Activated CD4-positive, alpha-beta memory T cell treated with anti-CD3 and anti-CD28 coated beads for 36 hours (primary cell): Measurements from ENCODE around the gene FAM234B. TPM values are rescaled to one million over a fixed set of nuclear protein-coding genes. Genes with fewer than 3 reads are reported as not detected.
"Not testable (repeated sequence)": the region's sequence is repeated elsewhere in the genome, so short reads cannot be mapped to it uniquely, and the experiment has no call there.

Source experiments
- CTCF ChIA-PET: fragments of 350-600 bp; sonication (Branson Sonifier 250); formaldehyde crosslinking; loops from one replicate; lab custom pipeline; 2021; ENCODE audit warnings: antibody characterized with exemption, inconsistent platforms; lab: Charles Lee
- POLR2A ChIA-PET: fragments of 350-600 bp; sonication (Branson Sonifier 250); formaldehyde crosslinking; loops from one replicate; lab custom pipeline; 2021; ENCODE audit warnings: antibody characterized with exemption; lab: Charles Lee
- DNase-seq: peaks from one replicate; pipeline ENCODE4 v3.0.0-alpha.2; 2020
- H3K27ac Mint-ChIP-seq: one replicate; pipeline ENCODE4 v1.8.0; 2021; ENCODE audit warnings: mixed read lengths
- H3K27me3 Mint-ChIP-seq: one replicate; pipeline ENCODE4 v1.8.0; 2021; ENCODE audit warnings: mixed read lengths
- H3K36me3 Mint-ChIP-seq: one replicate; pipeline ENCODE4 v1.8.0; 2021; ENCODE audit warnings: mixed read lengths
- H3K4me1 Mint-ChIP-seq: one replicate; pipeline ENCODE4 v1.8.0; 2021; ENCODE audit warnings: low read depth, mixed read lengths
- H3K4me3 Mint-ChIP-seq: one replicate; pipeline ENCODE4 v1.8.0; 2021; ENCODE audit warnings: mild to moderate bottlenecking, mixed read lengths
- H3K9me3 Mint-ChIP-seq: one replicate; pipeline ENCODE4 v1.8.0; 2021; ENCODE audit warnings: mixed read lengths
- intact Hi-C: fragments of 100-400 bp; cut with micrococcal nuclease; formaldehyde crosslinking; loops from one replicate; pipeline ENCODE4 v1.15.1; 2023
- total RNA-seq, 2 experiments: library from RNA; stranded (reverse); gene quantifications; one replicate each; pipeline ENCODE4 v1.2.3, GENCODE V29; 2021

Gene FAM234B
- total RNA-seq, 2 experiments from 2014 or later = 6.8 TPM

GRCh38 chr12:13082861-13083260 is 38.7 kb downstream of the FAM234B start:
- ChIA-PET CTCF (interaction anchor here (1.4 to 1.8 kb wide), 2 partner anchors 129 to 173 kb away, joined by 3 to 5 read pairs; no protein-coding TSS in a partner anchor), POLR2A (no interaction called here)
- no peaks in the 10 kb centered on the region for H3K9me3 Mint-ChIP-seq
- no peak overlapping the region for H3K4me3 Mint-ChIP-seq
- H3K36me3 Mint-ChIP-seq = peaks cover 15% of the 10 kb centered on the region
- no peak overlapping the region for H3K27ac Mint-ChIP-seq
- peaks cover 11% of the 10 kb centered on the region for H3K4me1 Mint-ChIP-seq
- intact Hi-C loops = no loop called here
- no peaks in the 10 kb centered on the region for H3K27me3 Mint-ChIP-seq
- DNase-seq = no peak

- Mint-ChIP-seq H3K4me1 (peaks cover 11% of the 10 kb centered on the region), H3K36me3 (peaks cover 11% of the 10 kb centered on the region)
- intact Hi-C loops, H3K27me3 Mint-ChIP-seq, POLR2A ChIA-PET, H3K4me3 Mint-ChIP-seq, DNase-seq, H3K9me3 Mint-ChIP-seq, H3K27ac Mint-ChIP-seq, CTCF ChIA-PET: not testable (repeated sequence)
Measured at GRCh38 chr12:13083638-13084037, 39.5 kb downstream of the FAM234B start.

GRCh38 chr12:13084898-13085640 is 40.9 kb downstream of the FAM234B start:
- Mint-ChIP-seq H3K4me1 (peaks cover 11% of the 10 kb centered on the region), H3K4me3 (no peak overlapping the region), H3K36me3 (peaks cover 8% of the 10 kb centered on the region), H3K27ac (no peak overlapping the region), H3K27me3 (no peaks in the 10 kb centered on the region), H3K9me3 (no peaks in the 10 kb centered on the region)
- POLR2A ChIA-PET = no interaction called here
- intact Hi-C loops = no loop called here
- DNase-seq = no peak
- CTCF ChIA-PET = interaction anchor here (0.9 to 1.7 kb wide), 3 partner anchors 127 to 169 kb away, joined by 3 to 4 read pairs (median 4); no protein-coding TSS in a partner anchor

- no peaks in the 10 kb centered on the region for H3K9me3 Mint-ChIP-seq
- ChIA-PET CTCF (interaction anchor here (0.9 to 1.1 kb wide), 2 partner anchors 11 to 149 kb away, joined by 3 read pairs; no protein-coding TSS in a partner anchor), POLR2A (no interaction called here)
- no peaks in the 10 kb centered on the region for H3K27me3 Mint-ChIP-seq
- H3K27ac Mint-ChIP-seq = no peak overlapping the region
- no peak overlapping the region for H3K4me3 Mint-ChIP-seq
- no peak for DNase-seq
- H3K4me1 Mint-ChIP-seq = peaks cover 11% of the 10 kb centered on the region
- H3K36me3 Mint-ChIP-seq = peaks cover 8% of the 10 kb centered on the region
- intact Hi-C loops = no loop called here
Measured at GRCh38 chr12:13085968-13086686, 41.9 kb downstream of the FAM234B start.

- intact Hi-C loops = no loop called here
- no peaks in the 10 kb centered on the region for H3K27me3 Mint-ChIP-seq
- H3K4me3 Mint-ChIP-seq = no peak overlapping the region
- no peak for DNase-seq
- H3K9me3 Mint-ChIP-seq = no peaks in the 10 kb centered on the region
- H3K4me1 Mint-ChIP-seq = peaks cover 11% of the 10 kb centered on the region
- no peak overlapping the region for H3K27ac Mint-ChIP-seq
- CTCF ChIA-PET = interaction anchor here (1.0 to 1.1 kb wide), 2 partner anchors 122 to 124 kb away, joined by 3 to 4 read pairs; no protein-coding TSS in a partner anchor
- peaks cover 8% of the 10 kb centered on the region for H3K36me3 Mint-ChIP-seq
- POLR2A ChIA-PET = no interaction called here
Measured at GRCh38 chr12:13087766-13088165, 43.6 kb downstream of the FAM234B start.

GRCh38 chr12:13088496-13088895 is 44.3 kb downstream of the FAM234B start:
- CTCF ChIA-PET = interaction anchor here (1.0 kb wide), 1 partner anchor 123 kb away, joined by 4 read pairs; no protein-coding TSS in a partner anchor
- peaks cover 8% of the 10 kb centered on the region for H3K36me3 Mint-ChIP-seq
- POLR2A ChIA-PET = no interaction called here
- no peak overlapping the region for H3K27ac Mint-ChIP-seq
- no peak overlapping the region for H3K4me3 Mint-ChIP-seq
- no peaks in the 10 kb centered on the region for H3K9me3 Mint-ChIP-seq
- H3K27me3 Mint-ChIP-seq = no peaks in the 10 kb centered on the region
- DNase-seq = no peak
- intact Hi-C loops = no loop called here
- H3K4me1 Mint-ChIP-seq = peaks cover 11% of the 10 kb centered on the region

- ChIA-PET POLR2A (interaction anchor here (1.2 kb wide), 1 partner anchor 9 kb away, joined by 3 read pairs; no protein-coding TSS in a partner anchor), CTCF (interaction anchor here (1.3 kb wide), 1 partner anchor 121 kb away, joined by 5 read pairs; no protein-coding TSS in a partner anchor)
- no peak for DNase-seq
- H3K36me3 Mint-ChIP-seq = no peaks in the 10 kb centered on the region
- H3K4me1 Mint-ChIP-seq = peaks cover 20% of the 10 kb centered on the region
- H3K9me3 Mint-ChIP-seq = no peaks in the 10 kb centered on the region
- H3K27ac Mint-ChIP-seq = no peak overlapping the region
- no peak overlapping the region for H3K4me3 Mint-ChIP-seq
- H3K27me3 Mint-ChIP-seq = no peaks in the 10 kb centered on the region
- intact Hi-C loops = no loop called here
Measured at GRCh38 chr12:13090054-13090453, 45.9 kb downstream of the FAM234B start.

- no peak overlapping the region for H3K27ac Mint-ChIP-seq
- H3K36me3 Mint-ChIP-seq = no peaks in the 10 kb centered on the region
- H3K4me1 Mint-ChIP-seq = peaks cover 13% of the 10 kb centered on the region
- ChIA-PET CTCF (no interaction called here), POLR2A (no interaction called here)
- H3K4me3 Mint-ChIP-seq = no peak overlapping the region
- DNase-seq = no peak
- no peaks in the 10 kb centered on the region for H3K27me3 Mint-ChIP-seq
- intact Hi-C loops = no loop called here
- no peaks in the 10 kb centered on the region for H3K9me3 Mint-ChIP-seq
Measured at GRCh38 chr12:13091832-13092231, 47.7 kb downstream of the FAM234B start.

GRCh38 chr12:13093191-13093847 is 49.1 kb downstream of the FAM234B start:
- no peak for DNase-seq
- Mint-ChIP-seq H3K4me3 (no peak overlapping the region), H3K36me3 (no peaks in the 10 kb centered on the region), H3K4me1 (peaks cover 19% of the 10 kb centered on the region), H3K27ac (no peak overlapping the region), H3K9me3 (no peaks in the 10 kb centered on the region), H3K27me3 (no peaks in the 10 kb centered on the region)
- POLR2A ChIA-PET = interaction anchor here (0.5 kb wide), 1 partner anchor 1054 kb away, joined by 3 read pairs; no protein-coding TSS in a partner anchor
- intact Hi-C loops = no loop called here
- CTCF ChIA-PET = interaction anchor here (1.0 to 3.8 kb wide), 3 partner anchors 108 to 163 kb away, joined by 3 to 35 read pairs (median 4); no protein-coding TSS in a partner anchor

- H3K27me3 Mint-ChIP-seq = no peaks in the 10 kb centered on the region
- no peaks in the 10 kb centered on the region for H3K9me3 Mint-ChIP-seq
- H3K36me3 Mint-ChIP-seq = no peaks in the 10 kb centered on the region
- DNase-seq = no peak
- ChIA-PET CTCF (interaction anchor here (1.2 to 3.8 kb wide), 2 partner anchors 109 to 117 kb away, joined by 3 to 35 read pairs; no protein-coding TSS in a partner anchor), POLR2A (interaction anchor here (0.5 kb wide), 1 partner anchor 1055 kb away, joined by 3 read pairs; no protein-coding TSS in a partner anchor)
- no peak overlapping the region for H3K27ac Mint-ChIP-seq
- intact Hi-C loops = no loop called here
- H3K4me3 Mint-ChIP-seq = no peak overlapping the region
- peaks cover 25% of the 10 kb centered on the region for H3K4me1 Mint-ChIP-seq
Measured at GRCh38 chr12:13093848-13094220, 49.7 kb downstream of the FAM234B start.

GRCh38 chr12:13094367-13094766 is 50.2 kb downstream of the FAM234B start:
- H3K36me3 Mint-ChIP-seq = no peaks in the 10 kb centered on the region
- H3K4me3 Mint-ChIP-seq = no peak overlapping the region
- intact Hi-C loops = no loop called here
- H3K27ac Mint-ChIP-seq = no peak overlapping the region
- ChIA-PET CTCF (interaction anchor here (0.6 to 3.8 kb wide), 3 partner anchors 109 to 655 kb away, joined by 3 to 35 read pairs (median 3); no protein-coding TSS in a partner anchor), POLR2A (no interaction called here)
- H3K27me3 Mint-ChIP-seq = no peaks in the 10 kb centered on the region
- no peak for DNase-seq
- peaks cover 30% of the 10 kb centered on the region for H3K4me1 Mint-ChIP-seq
- no peaks in the 10 kb centered on the region for H3K9me3 Mint-ChIP-seq
